Smooth muscle cell (in vitro differentiated cells): ENCODE measurements around the gene EFNA5. TPM values are rescaled to one million over a fixed set of nuclear protein-coding genes. Genes with fewer than 3 reads are reported as not detected.

Experiments
- DNase-seq: peaks from one replicate; lab custom pipeline; 2025; ENCODE audit not compliant: unreplicated experiment; lab: John Stamatoyannopoulos, UW
- H2AFZ ChIP-seq: fragments of 200-600 bp; sonication (generic); 2 replicates; pipeline ENCODE4 v1.6.0; 2016; ENCODE audit warnings: antibody characterized with exemption, low read depth, mild to moderate bottlenecking
- H3F3A ChIP-seq: fragments of 200-600 bp; sonication (generic); 2 replicates; pipeline ENCODE4 v1.6.0; 2017; ENCODE audit warnings: antibody characterized with exemption, low read depth
- H3K27ac ChIP-seq: fragments of 200-600 bp; sonication (generic); 2 replicates; pipeline ENCODE4 v1.5.1; 2016; ENCODE audit warnings: low read depth, mild to moderate bottlenecking
- H3K27me3 ChIP-seq: fragments of 200-600 bp; sonication (generic); 2 replicates; pipeline ENCODE4 v1.6.1; 2016; ENCODE audit warnings: low read depth, mild to moderate bottlenecking
- H3K36me3 ChIP-seq: fragments of 200-600 bp; sonication (generic); 2 replicates; pipeline ENCODE4 v1.5.1; 2016; ENCODE audit warnings: low read depth
- H3K4me1 ChIP-seq: fragments of 200-600 bp; sonication (generic); 2 replicates; pipeline ENCODE4 v1.5.1; 2016; ENCODE audit warnings: low read depth
- H3K4me2 ChIP-seq: fragments of 200-600 bp; sonication (generic); 2 replicates; pipeline ENCODE4 v1.6.0; 2016; ENCODE audit warnings: mild to moderate bottlenecking
- H3K4me3 ChIP-seq: fragments of 200-600 bp; sonication (generic); 2 replicates; pipeline ENCODE4 v1.5.1; 2016; ENCODE audit warnings: mild to moderate bottlenecking
- H3K79me2 ChIP-seq: fragments of 200-600 bp; sonication (generic); 2 replicates; pipeline ENCODE4 v1.6.0; 2016; ENCODE audit warnings: low read depth, mild to moderate bottlenecking
- H3K9ac ChIP-seq: fragments of 200-600 bp; sonication (generic); 2 replicates; pipeline ENCODE4 v1.6.0; 2016; ENCODE audit warnings: low read depth
- H3K9me3 ChIP-seq: fragments of 200-600 bp; sonication (generic); replicated peaks from 2 replicates; pipeline ENCODE4 v1.5.1; 2016; ENCODE audit warnings: low read depth
- H4K20me1 ChIP-seq: fragments of 200-600 bp; sonication (generic); 2 replicates; pipeline ENCODE4 v1.6.0; 2016; ENCODE audit warnings: low read depth
- CTCF ChIP-seq: fragments of 200-600 bp; sonication (generic); IDR thresholded peaks from 2 replicates; pipeline ENCODE4 v1.5.1; 2017; ENCODE audit warnings: borderline replicate concordance, mild to moderate bottlenecking, antibody characterized with exemption; ENCODE audit not compliant: insufficient read depth, poor library complexity, severe bottlenecking
- WGBS: methylation state at CpG from one replicate; pipeline ENCODE4 v1.1.7; 2016; ENCODE audit warnings: low lambda C conversion rate; 5-methylcytosine and 5-hydroxymethylcytosine counted together
- polyA plus RNA-seq: library from polyadenylated mRNA; unstranded; fragments of >200 nt; fragmentation: Nextera tagmentation; extraction: Ambion mirVana; gene quantifications from 2 replicates; pipeline ENCODE4 v1.2.1, GENCODE V29; 2016
- total RNA-seq: library from RNA; depleted of rRNA; stranded (reverse); fragments of >200 nt; gene quantifications from 2 replicates; pipeline ENCODE4 v1.2.3, GENCODE V29; 2014

EFNA5 gene
- total and polyA plus RNA-seq, 2 experiments from 2014 or later: 0.32 to 8.8 TPM

GRCh38 chr5:107576155-107576554 lies 94.6 kb downstream of the EFNA5 start:
- H3K9me3 ChIP-seq: no peaks in the 10 kb centered on the region
- peaks cover 64% of the 10 kb centered on the region for H3K4me1 ChIP-seq
- H4K20me1 ChIP-seq: no peaks in the 10 kb centered on the region
- H3K27ac ChIP-seq: no peak overlapping the region
- H2AFZ ChIP-seq: peak overlapping the region; percentile 34
- TF ChIP-seq CTCF: no peak
- H3K36me3 ChIP-seq: no peaks in the 10 kb centered on the region
- no peak overlapping the region for H3K9ac ChIP-seq
- no peak for DNase-seq
- no peaks in the 10 kb centered on the region for H3F3A ChIP-seq
- H3K79me2 ChIP-seq: no peaks in the 10 kb centered on the region
- no peak overlapping the region for H3K4me2 ChIP-seq
- no peak overlapping the region for H3K4me3 ChIP-seq
- H3K27me3 ChIP-seq: no peaks in the 10 kb centered on the region
- 49% methylated on average over 4 of the region's 4 CpGs for WGBS

GRCh38 chr5:107574287-107574686 lies 96.5 kb downstream of the EFNA5 start:
- WGBS: 91% methylated on average over 1 of the region's 1 CpG
- no peaks in the 10 kb centered on the region for H3K36me3 ChIP-seq
- no peak overlapping the region for H2AFZ ChIP-seq
- no peak overlapping the region for H3K27ac ChIP-seq
- H4K20me1 ChIP-seq: no peaks in the 10 kb centered on the region
- H3K4me2 ChIP-seq: no peak overlapping the region
- no peak overlapping the region for H3K9ac ChIP-seq
- H3K4me3 ChIP-seq: no peak overlapping the region
- no peaks in the 10 kb centered on the region for H3F3A ChIP-seq
- no peak for TF ChIP-seq CTCF
- H3K4me1 ChIP-seq: peaks cover 78% of the 10 kb centered on the region
- DNase-seq: no peak
- no peaks in the 10 kb centered on the region for H3K27me3 ChIP-seq
- no peaks in the 10 kb centered on the region for H3K79me2 ChIP-seq
- no peaks in the 10 kb centered on the region for H3K9me3 ChIP-seq

GRCh38 chr5:107572715-107573368 lies 97.9 kb downstream of the EFNA5 start:
- H4K20me1 ChIP-seq: no peaks in the 10 kb centered on the region
- DNase-seq: no peak
- H3K9me3 ChIP-seq: no peaks in the 10 kb centered on the region
- no peaks in the 10 kb centered on the region for H3K79me2 ChIP-seq
- H3K27me3 ChIP-seq: no peaks in the 10 kb centered on the region
- no peak overlapping the region for H2AFZ ChIP-seq
- no peaks in the 10 kb centered on the region for H3K36me3 ChIP-seq
- 86% methylated on average over 8 of the region's 8 CpGs for WGBS
- H3F3A ChIP-seq: no peaks in the 10 kb centered on the region
- no peak overlapping the region for H3K9ac ChIP-seq
- H3K27ac ChIP-seq: no peak overlapping the region
- H3K4me1 ChIP-seq: peaks cover 80% of the 10 kb centered on the region
- TF ChIP-seq CTCF: no peak
- no peak overlapping the region for H3K4me3 ChIP-seq
- H3K4me2 ChIP-seq: peak overlapping the region; percentile 89
